HCT116 (cell line): ENCODE measurements around the gene RNF34. TPM values are rescaled to one million over a fixed set of nuclear protein-coding genes. Genes with fewer than 3 reads are reported as not detected.

Source experiments
- ATAC-seq: fragments of 200-7000 bp; cut with Tn5 transposase; 2 replicates; pipeline ENCODE4 v1.9.1; 2020; ENCODE audit warnings: mild to moderate bottlenecking, moderate library complexity
- BruUV-seq: library from RNA; stranded (reverse); fragments of 400-500 nt; replicated peaks from 2 replicates; lab custom pipeline; 2021; lab: Mats Ljungman, UMichigan
- CTCF ChIA-PET: fragments of 300-600 bp; sonication (Branson Sonifier 250); formaldehyde crosslinking; loops from one replicate; lab custom pipeline; 2021; ENCODE audit warnings: antibody characterized with exemption; lab: Charles Lee
- POLR2A ChIA-PET: fragments of 300-600, 350-600 bp; sonication (Branson Sonifier 250); formaldehyde crosslinking; loops from one replicate; lab custom pipeline; 2021; ENCODE audit warnings: antibody characterized with exemption; lab: Charles Lee
- RAD21 ChIA-PET, 2 experiments: fragments of 300-600 bp; sonication (Branson Sonifier 250); formaldehyde crosslinking; loops; one replicate each; lab custom pipeline; 2023; ENCODE audit warnings: low total read pairs in 2 of 2; ENCODE audit not compliant: uncharacterized antibody in 2 of 2, unreplicated experiment in 2 of 2, low non-redundant PET in 1 of 2; lab: Charles Lee
- DNase-seq: peaks from one replicate; pipeline ENCODE4 v3.0.0-alpha.2; 2010; ENCODE audit warnings: low read depth, low spot score
- H2AFZ ChIP-seq: fragments of 200-600 bp; shearing (Covaris generic), sonication (generic); 2 replicates; pipeline ENCODE4 v1.6.1; 2017; ENCODE audit warnings: low read depth, mixed run types, mixed read lengths, antibody characterized with exemption, low read length; ENCODE audit not compliant: poor library complexity, severe bottlenecking
- H3K27ac ChIP-seq: 2 replicates; pipeline ENCODE4 v1.5.1; 2012; ENCODE audit warnings: low read depth, low read length
- H3K27me3 ChIP-seq: fragments of 200-600 bp; sonication (generic); 2 replicates; pipeline ENCODE4 v1.6.1; 2016; ENCODE audit warnings: mixed run types, low read length, mixed read lengths; ENCODE audit not compliant: insufficient read depth
- H3K36me3 ChIP-seq, 2 experiments: fragments of 200-500 bp in 1 of 2; fragments of 200-600 bp in 1 of 2; sonication (Bioruptor generic) in 1 of 2; sonication (generic) in 1 of 2; 2 replicates each; pipeline versions ENCODE4 v1.5.1 to v1.6.1; 2014 to 2016; ENCODE audit warnings: low read length in 2 of 2, inconsistent platforms in 1 of 2, mixed read lengths in 1 of 2, mixed run types in 1 of 2; ENCODE audit not compliant: insufficient read depth in 2 of 2, control insufficient read depth in 1 of 2
- H3K4me1 ChIP-seq, 2 experiments: fragments of 200-600 bp in 1 of 2; sonication (generic) in 1 of 2; 2 replicates each; pipeline versions ENCODE4 v1.5.1 to v1.6.1; 2012 to 2017; ENCODE audit warnings: low read length in 2 of 2, inconsistent platforms in 1 of 2, mild to moderate bottlenecking in 1 of 2, mixed read lengths in 1 of 2, mixed run types in 1 of 2, moderate library complexity in 1 of 2; ENCODE audit not compliant: insufficient read depth in 2 of 2, control insufficient read depth in 1 of 2
- H3K4me2 ChIP-seq: fragments of 200-600 bp; sonication (generic); 2 replicates; pipeline ENCODE4 v1.6.1; 2017; ENCODE audit warnings: mixed run types, low read length, mixed read lengths
- H3K4me3 ChIP-seq, 2 experiments: fragments of 200-600 bp in 1 of 2; sonication (generic) in 1 of 2; replicated peaks in 1 of 2; 2 replicates each; pipeline ENCODE4 v1.5.1; 2011 to 2016; ENCODE audit warnings: low read length in 2 of 2, control low read depth in 1 of 2, low read depth in 1 of 2, mild to moderate bottlenecking in 1 of 2, mixed read lengths in 1 of 2, mixed run types in 1 of 2
- H3K79me2 ChIP-seq: fragments of 200-600 bp; sonication (generic); 2 replicates; pipeline ENCODE4 v1.6.1; 2017; ENCODE audit warnings: mild to moderate bottlenecking, mixed run types, low read length, moderate library complexity, mixed read lengths; ENCODE audit not compliant: insufficient read depth
- H3K9ac ChIP-seq: fragments of 200-600 bp; sonication (generic); 2 replicates; pipeline ENCODE4 v1.6.1; 2016; ENCODE audit warnings: low read length, mixed read lengths
- H3K9me2 ChIP-seq: fragments of 200-600 bp; sonication (generic), shearing (Covaris generic); 2 replicates; pipeline ENCODE4 v1.6.1; 2017; ENCODE audit warnings: mixed run types, mild to moderate bottlenecking, moderate library complexity; ENCODE audit not compliant: insufficient read depth
- H3K9me3 ChIP-seq, 2 experiments: fragments of 200-500 bp in 1 of 2; fragments of 200-600 bp in 1 of 2; sonication (Bioruptor generic) in 1 of 2; sonication (generic) in 1 of 2; 2 replicates each; pipeline ENCODE4 v1.6.1; 2014 to 2017; ENCODE audit warnings: low read length in 2 of 2, mixed read lengths in 2 of 2, inconsistent platforms in 1 of 2, low read depth in 1 of 2, mild to moderate bottlenecking in 1 of 2, mixed run types in 1 of 2, moderate library complexity in 1 of 2; ENCODE audit not compliant: control insufficient read depth in 1 of 2, insufficient read depth in 1 of 2
- H4K20me1 ChIP-seq: fragments of 200-600 bp; sonication (generic), shearing (Covaris generic); 2 replicates; pipeline ENCODE4 v1.6.1; 2017; ENCODE audit warnings: mixed run types, mild to moderate bottlenecking, moderate library complexity; ENCODE audit not compliant: insufficient read depth
- CBX3 ChIP-seq: IDR thresholded peaks from 2 replicates; pipeline ENCODE4 v1.6.1; 2012; ENCODE audit warnings: low read depth
- CEBPB ChIP-seq: IDR thresholded peaks from 2 replicates; pipeline ENCODE4 v1.6.1; 2012; ENCODE audit warnings: low read depth
- CTCF ChIP-seq, 3 experiments: fragments of 200-600 bp in 1 of 3; sonication (generic) in 1 of 3; IDR thresholded peaks in 2 of 3; conservative IDR thresholded peaks in 1 of 3; 2 replicates each; pipeline ENCODE4 v1.5.1; 2012 to 2017; ENCODE audit warnings: low read depth in 2 of 3, low read length in 2 of 3, antibody characterized with exemption in 1 of 3, borderline replicate concordance in 1 of 3, control low read depth in 1 of 3, mild to moderate bottlenecking in 1 of 3, mixed read lengths in 1 of 3, mixed run types in 1 of 3, moderate library complexity in 1 of 3; ENCODE audit not compliant: insufficient read depth in 1 of 3
- EGR1 ChIP-seq: IDR thresholded peaks from 2 replicates; pipeline ENCODE4 v1.6.1; 2012; ENCODE audit warnings: low read depth
- ELF1 ChIP-seq: IDR thresholded peaks from 2 replicates; pipeline ENCODE4 v1.6.1; 2012; ENCODE audit warnings: low read depth, borderline replicate concordance
- EZH2 ChIP-seq: fragments of 200-600 bp; sonication (generic); IDR thresholded peaks from 2 replicates; pipeline ENCODE4 v1.6.1; 2017; ENCODE audit warnings: antibody characterized with exemption, mixed run types
- FOSL1 ChIP-seq: IDR thresholded peaks from 2 replicates; pipeline ENCODE4 v1.6.1; 2012; ENCODE audit warnings: low read depth
- JUND ChIP-seq: IDR thresholded peaks from 2 replicates; pipeline ENCODE4 v1.6.1; 2012
- MAX ChIP-seq: IDR thresholded peaks from 2 replicates; pipeline ENCODE4 v1.6.1; 2012
- POLR2AphosphoS5 ChIP-seq: IDR thresholded peaks from 2 replicates; pipeline ENCODE4 v1.6.1; 2011; ENCODE audit warnings: mild to moderate bottlenecking, low read depth, low read length, moderate library complexity
- SIN3A ChIP-seq: IDR thresholded peaks from 2 replicates; pipeline ENCODE4 v1.6.1; 2012; ENCODE audit warnings: low read depth
- TCF7L2 ChIP-seq: IDR thresholded peaks from 2 replicates; pipeline ENCODE4 v1.7.0; 2011; ENCODE audit warnings: borderline replicate concordance, inconsistent platforms; ENCODE audit not compliant: insufficient read depth, insufficient read length; ENCODE audit errors: extremely low read depth
- YY1 ChIP-seq: IDR thresholded peaks from 2 replicates; pipeline ENCODE4 v1.6.1; 2011; ENCODE audit warnings: low read length, low read depth, moderate library complexity, mild to moderate bottlenecking; ENCODE audit not compliant: insufficient replicate concordance; ENCODE audit errors: extremely low read depth
- ZBTB33 ChIP-seq: IDR thresholded peaks from 2 replicates; pipeline ENCODE4 v1.6.1; 2011; ENCODE audit warnings: mild to moderate bottlenecking, low read length, moderate library complexity; ENCODE audit not compliant: insufficient replicate concordance; ENCODE audit errors: extremely low read depth
- ZFX ChIP-seq: fragments of 450-650 bp; IDR thresholded peaks from 2 replicates; pipeline ENCODE4 v1.6.1; 2017
- ZNF274 ChIP-seq: fragments of 200-500 bp; sonication (Bioruptor generic); IDR thresholded peaks from 2 replicates; pipeline ENCODE4 v1.6.1; 2014; ENCODE audit warnings: mild to moderate bottlenecking, low read depth, low read length, inconsistent platforms
- intact Hi-C: fragments of 100-400 bp; cut with micrococcal nuclease; formaldehyde crosslinking; loops from 2 replicates; pipeline ENCODE4 v1.10.0; 2022
- total RNA-seq: library from RNA; stranded (reverse); gene quantifications from one replicate; pipeline ENCODE4 v1.2.1, GENCODE V29; 2021; ENCODE audit not compliant: unreplicated experiment
- TF ChIP-seq, protein P1 (sequence below): IDR thresholded peaks from 2 replicates; pipeline ENCODE4 v1.6.1; 2012

RNF34 gene
- total RNA-seq, 1 experiment from 2014 or later: 47.8 TPM

- no peak for ATAC-seq
- Histone ChIP-seq H3K27me3 (no peaks in the 10 kb centered on the region), H3K36me3 (peaks cover 48 to 58% of the 10 kb centered on the region in 2 experiments), H3K79me2 (peaks cover 2% of the 10 kb centered on the region; the same call in 1 of the 2 replicates), H3K9me3 (peaks cover 3 to 6% of the 10 kb centered on the region in 2 experiments; a peak in 2 of 4 replicates), H3K9me2 (no peaks in the 10 kb centered on the region), H3K4me1 (no peaks in the 10 kb centered on the region), H2AFZ (no peak overlapping the region), H3K27ac (no peak overlapping the region), H3K4me2 (no peak overlapping the region), H3K4me3 (no peak overlapping the region), H3K9ac (no peak overlapping the region), H4K20me1 (no peaks in the 10 kb centered on the region)
- DNase-seq: no peak
- intact Hi-C loops: no loop called here
- ChIA-PET CTCF (interaction anchor here (0.9 to 1.3 kb wide), 2 partner anchors 10 kb away, joined by 3 to 5 read pairs; no protein-coding TSS in a partner anchor), RAD21 (no interaction called here), POLR2A (no interaction called here)
- TF ChIP-seq TCF7L2: no peak
- TF ChIP-seq CBX3: no peak
- no peak for TF ChIP-seq JUND
- no peak for TF ChIP-seq FOSL1
- TF ChIP-seq, protein P1, sequence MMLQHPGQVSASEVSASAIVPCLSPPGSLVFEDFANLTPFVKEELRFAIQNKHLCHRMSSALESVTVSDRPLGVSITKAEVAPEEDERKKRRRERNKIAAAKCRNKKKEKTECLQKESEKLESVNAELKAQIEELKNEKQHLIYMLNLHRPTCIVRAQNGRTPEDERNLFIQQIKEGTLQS: no peak
- TF ChIP-seq ELF1: no peak
- TF ChIP-seq POLR2AphosphoS5: no peak
- no peak for TF ChIP-seq ZBTB33
- no peak for TF ChIP-seq EGR1
- no peak for TF ChIP-seq ZNF274
- no peak for TF ChIP-seq CTCF (IDR thresholded peaks at IDR 0.05 in 2 of 3, conservative IDR thresholded peaks at IDR 0.05 in 1 of 3; ENCODE audit: borderline replicate concordance in 1 of 3, insufficient read depth in 1 of 3, low read depth in 2 of 3, low read length in 2 of 3)
- no peak for TF ChIP-seq ZFX
- no peak for TF ChIP-seq CEBPB
- TF ChIP-seq SIN3A: no peak
- TF ChIP-seq MAX: no peak
- TF ChIP-seq EZH2: no peak
- no peak for TF ChIP-seq YY1
- BruUV-seq: no TSS peak
Measured at GRCh38 chr12:121432740-121433480, 33.0 kb downstream of the RNF34 start.
